GM15510 (cell line): ENCODE results near the gene TFEB.
A peak's percentile ranks its signal among the peaks of the same experiment; 100 is the strongest.

ENCODE experiments used
- POLR2A ChIP-seq: IDR thresholded peaks from 3 replicates; pipeline ENCODE4 v1.6.1; 2011; ENCODE audit warnings: borderline replicate concordance; ENCODE audit not compliant: insufficient read length; ENCODE audit errors: extremely low read depth

TFEB gene

DNA sequence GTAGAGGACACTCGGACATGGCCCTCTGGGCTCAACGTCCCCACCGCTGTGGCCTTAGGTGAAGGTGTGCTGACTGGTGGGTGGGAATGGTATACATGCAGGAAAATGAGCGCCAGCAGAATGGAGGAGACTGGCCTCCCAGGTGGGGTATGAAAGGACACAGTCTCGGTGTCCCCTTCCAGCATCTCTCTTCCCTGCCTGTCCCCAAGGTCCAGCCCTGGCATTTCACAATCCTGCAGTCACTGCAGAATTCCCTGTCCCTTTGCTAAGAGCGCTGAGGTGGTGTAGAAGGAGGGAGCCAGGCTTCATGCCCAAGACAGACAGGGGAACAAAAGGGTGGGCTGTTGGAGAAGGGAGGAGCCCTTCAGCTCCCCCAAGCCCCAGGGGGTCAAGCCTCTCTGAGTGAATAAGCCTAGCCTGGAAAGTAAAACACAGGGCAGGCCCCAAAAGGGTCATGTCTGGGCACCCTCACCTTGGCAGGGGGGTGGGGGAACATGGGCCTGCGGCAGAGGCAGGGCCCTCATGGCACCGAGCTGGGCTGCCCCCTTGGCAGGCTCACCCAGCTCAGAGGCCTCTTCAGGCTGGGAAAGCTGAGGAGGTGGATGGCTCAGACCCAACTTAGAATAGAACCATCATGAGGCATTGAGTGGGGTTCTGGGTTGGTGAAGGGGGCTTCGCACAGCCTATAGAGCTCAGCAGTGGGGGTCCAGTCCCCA is 23.9 kb downstream of the TFEB start:
- TF ChIP-seq POLR2A = no peak

DNA sequence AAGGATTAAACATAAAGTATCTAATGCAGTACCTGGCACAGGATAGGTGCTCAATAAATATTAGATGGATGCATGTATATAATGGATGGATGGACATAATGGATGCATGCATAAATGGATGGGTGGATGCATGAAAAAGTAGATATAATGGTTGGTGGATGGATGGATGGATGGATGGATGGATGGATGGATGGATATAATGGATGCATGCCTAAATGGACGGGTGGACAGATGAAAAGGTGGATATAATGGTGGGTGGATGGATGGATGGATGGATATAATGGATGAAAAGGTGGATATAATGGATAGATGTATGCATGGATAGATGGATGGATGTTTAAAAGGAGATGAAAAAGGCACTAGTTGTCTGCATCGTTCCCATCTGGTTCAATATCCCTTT is 26.0 kb downstream of the TFEB start:
- TF ChIP-seq POLR2A = no peak

DNA sequence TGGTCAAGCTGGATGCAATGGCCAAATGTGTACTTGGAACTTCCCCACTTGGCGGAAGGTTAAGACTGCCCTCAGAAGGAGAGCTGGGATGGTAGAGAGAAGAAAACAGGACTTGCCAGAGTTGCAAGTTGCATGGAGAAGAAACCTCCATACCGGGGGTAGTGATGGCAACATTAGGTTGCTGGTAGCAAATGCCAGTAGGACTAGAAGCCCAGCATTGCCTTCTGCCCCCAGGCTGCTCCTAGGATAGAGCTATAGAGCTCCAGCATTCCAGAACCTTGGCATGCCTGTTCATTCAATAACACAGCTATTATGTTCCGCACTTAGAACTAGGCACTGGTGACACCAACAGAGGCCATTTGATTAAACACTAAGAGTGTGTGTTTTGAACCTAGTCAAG is 26.6 kb downstream of the TFEB start:
- TF ChIP-seq POLR2A = no peak

DNA sequence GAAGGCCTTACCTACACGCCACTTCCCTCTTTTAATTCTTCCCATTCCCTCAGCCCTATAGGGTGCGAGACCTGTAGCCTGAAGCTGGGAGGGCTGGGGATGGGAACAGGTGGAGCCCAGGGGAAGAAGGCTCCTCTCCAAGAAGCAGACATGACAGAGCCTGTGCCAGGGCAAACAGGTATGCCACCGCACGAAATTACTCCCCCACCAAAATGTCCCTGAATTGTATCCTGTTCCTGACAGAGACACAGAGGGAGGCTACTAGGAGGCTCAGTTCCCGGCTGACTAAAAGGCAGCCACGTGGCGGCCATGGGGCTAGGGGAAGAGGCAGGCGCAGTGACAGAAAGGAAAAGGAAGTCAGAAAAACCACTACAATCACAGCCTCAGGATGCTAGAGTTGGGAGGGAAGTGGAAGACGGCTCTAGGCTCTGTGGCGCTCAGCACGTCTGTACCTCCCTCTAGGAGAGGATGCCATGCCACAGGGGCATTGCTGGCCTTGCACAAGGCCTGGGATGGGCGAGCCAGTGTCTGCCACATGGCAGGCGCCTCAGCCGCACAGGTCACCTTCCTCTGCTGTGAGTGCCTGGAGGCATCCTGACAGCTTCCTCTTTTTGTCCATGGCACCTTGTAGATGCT is 27.7 kb downstream of the TFEB start:
- no peak for TF ChIP-seq POLR2A

DNA sequence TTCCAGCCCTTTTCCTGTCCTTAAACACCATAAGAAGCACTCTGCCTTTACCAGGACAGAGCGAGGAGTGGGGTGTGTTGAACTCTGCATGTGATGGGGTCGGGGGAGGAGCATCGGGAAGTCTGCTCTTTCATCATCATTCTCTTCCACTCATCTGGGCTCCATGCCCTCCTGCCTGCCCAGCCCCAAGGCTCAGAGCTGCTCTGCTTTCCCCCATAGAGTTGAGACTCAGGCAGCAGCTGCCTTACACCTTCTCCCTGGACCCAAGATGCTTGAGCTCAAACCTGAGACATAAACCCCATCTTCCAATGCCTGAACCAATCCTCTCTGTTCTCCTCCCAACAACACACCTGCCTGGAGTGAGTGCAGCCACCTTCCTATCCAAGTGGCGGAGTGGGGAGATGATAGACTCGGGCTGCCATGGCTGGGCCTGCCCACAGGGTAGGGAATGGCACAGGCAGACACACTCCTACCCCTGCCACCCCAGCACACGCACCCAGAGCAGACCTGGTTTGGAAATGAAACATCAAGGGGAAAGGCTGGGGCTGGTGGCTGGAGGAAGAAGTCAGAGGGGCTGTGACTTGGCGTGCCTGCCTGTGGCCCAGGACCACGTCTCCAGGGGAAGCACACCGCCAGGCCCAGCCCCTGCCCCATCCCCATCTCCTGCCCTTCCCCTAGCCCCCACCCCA is 28.4 kb downstream of the TFEB start:
- TF ChIP-seq POLR2A = peak; percentile 29

DNA sequence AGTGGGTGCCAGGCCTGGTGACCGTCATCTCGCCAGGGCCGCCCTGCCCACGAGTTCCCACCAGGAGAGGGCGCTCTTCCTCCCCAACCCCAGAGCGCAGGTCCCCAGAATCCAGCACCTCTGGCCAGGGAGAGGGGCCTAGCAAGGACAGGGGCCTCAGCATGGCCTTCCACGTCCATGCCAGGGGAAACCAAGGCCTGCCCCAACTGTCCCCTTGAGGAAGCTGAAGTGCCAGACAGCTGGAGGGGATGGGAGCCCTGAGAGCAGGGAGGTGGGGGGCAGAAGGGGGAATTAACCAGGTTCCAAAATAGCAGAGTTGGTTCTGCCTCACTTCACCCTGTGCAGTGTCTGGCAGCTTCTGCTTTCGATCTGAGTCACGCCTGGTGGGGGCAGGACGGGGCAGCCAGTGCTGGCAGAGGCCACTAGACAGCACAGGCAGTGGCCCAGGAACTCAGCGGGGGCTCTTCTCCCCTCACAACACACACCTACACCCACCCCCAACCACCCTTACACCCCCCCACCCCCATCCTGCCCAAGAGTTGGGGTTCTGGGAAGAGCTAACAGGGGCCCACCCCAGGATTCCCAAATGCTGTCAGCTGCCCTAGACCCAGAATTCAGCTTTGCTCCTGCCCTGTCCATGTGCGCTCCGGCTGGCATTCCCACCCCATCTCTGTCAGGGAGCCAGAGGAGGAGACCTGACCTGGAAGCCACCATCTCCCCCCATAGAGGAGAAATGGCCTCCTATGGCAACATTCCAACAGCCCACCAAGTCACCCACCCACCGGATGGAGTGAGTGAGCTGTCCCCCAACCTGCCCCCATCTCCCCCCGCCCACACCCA is 29.2 kb downstream of the TFEB start:
- peak; percentile 42 for TF ChIP-seq POLR2A

DNA sequence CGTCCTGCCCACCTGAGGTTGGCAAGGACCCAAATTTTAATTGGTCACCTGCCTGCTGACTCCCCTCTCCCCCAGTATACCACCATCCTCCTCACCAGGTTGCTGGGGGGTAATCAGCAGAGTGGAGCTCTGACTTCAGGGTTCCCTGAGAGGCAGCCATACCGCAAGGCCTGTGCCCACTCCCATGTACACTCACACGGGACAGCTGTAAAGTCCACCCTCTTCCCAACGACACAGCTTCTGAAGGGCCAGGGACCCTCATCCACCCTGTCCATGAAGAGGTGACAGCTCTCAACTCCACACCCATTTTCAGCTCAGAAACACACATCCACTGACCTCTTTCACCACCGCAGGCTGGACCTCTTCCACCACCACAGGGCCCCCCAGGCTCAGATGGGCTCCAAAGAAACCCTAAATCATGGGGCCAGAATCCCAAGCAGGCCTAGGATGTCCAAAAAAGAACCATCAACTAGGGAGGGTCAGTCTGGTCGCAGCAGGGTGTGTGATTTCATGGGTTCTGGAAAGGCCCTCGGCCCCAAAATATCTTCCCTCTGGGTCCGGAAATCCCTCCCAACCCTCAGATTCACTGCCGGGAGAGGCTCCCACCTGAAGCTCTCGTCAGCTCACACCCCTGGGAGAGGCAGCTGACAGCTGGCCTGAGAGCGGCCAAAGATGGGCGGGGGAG is 30.0 kb downstream of the TFEB start:
- TF ChIP-seq POLR2A = no peak

DNA sequence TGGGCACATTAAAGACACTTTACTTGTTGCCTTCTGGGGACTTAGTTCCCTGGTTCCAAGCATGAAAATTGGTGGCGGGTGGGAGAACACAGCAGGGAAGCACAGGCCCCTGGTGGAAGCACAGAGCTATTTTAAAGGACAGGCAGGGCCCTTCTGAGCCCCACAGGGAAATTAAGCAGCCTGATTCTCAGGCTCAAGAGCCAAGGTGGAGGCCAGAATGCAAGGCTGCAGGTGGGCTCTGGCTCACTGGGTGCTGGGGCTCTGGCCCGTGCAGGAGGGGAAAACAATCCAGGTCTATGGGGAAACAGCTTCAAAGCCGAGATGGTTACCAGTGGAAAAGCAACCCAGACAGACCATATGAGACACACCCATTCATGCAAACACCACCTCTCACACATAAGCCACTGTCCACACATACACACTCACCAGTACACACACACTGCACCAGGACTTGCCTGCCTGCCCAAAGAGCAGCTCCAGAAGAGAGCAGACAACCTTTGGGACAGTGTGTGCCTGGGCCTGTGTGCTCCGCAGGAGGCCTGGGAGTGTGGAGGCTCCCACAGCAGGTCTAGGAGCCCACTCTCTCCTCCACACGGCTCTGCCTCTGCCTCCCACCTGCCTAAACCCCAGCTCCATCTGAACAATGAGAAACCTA is 30.6 kb downstream of the TFEB start:
- TF ChIP-seq POLR2A = peak; percentile 37

DNA sequence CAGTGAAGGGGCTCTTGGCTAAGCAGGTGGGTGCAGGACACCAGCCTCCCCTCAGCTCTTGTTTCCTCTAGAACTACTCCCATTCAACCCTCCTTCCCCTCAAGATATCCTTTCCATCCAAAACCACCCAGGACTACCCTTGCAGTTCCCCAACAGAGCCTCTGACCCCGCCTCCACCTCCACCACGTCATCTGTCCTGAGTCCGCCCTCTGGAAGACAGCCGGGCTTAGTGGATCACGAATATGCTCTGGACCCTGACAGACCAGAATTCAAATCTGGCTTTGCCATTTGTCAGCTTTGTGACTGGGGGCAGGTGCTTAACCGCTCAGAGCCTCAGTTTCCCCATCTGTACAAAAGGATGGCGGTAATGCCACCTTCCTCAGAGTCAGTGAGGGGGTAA is 31.4 kb downstream of the TFEB start:
- TF ChIP-seq POLR2A = no peak

DNA sequence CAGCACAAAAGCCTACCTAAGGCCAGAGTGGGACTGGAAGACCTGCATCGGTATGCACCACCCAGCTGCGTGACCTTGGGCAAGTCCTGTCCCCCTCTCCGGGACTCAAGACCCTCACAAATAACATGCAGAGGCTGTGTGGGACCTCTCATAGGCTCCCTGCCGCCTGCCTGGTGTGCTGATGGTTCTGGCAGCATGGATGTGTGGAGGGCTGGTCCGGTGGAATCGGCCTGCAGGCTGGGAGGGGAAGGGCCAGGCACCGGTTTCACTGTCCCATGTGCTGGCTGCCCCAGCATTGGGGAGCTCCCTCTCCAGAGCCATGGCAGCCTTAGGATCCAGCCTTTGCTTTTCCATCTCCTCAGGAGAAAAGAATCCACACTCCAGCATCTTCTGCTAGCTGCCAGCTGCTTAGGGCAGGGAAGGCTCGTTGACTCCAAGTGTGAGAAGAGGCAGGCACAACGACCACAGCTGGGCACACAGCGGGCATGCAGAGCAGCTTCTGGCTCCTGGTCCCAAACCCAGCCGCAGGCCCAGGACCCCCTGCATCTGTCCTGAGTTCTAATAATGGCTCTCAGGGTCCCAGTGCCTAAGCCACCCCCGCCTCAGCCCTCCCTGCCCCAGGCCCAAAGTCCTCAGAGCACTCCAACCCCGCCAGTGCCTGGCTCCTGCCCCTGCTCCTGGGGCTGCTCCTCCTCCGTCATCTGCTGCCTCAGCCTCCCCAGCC is 32.5 kb downstream of the TFEB start:
- TF ChIP-seq POLR2A = no peak

DNA sequence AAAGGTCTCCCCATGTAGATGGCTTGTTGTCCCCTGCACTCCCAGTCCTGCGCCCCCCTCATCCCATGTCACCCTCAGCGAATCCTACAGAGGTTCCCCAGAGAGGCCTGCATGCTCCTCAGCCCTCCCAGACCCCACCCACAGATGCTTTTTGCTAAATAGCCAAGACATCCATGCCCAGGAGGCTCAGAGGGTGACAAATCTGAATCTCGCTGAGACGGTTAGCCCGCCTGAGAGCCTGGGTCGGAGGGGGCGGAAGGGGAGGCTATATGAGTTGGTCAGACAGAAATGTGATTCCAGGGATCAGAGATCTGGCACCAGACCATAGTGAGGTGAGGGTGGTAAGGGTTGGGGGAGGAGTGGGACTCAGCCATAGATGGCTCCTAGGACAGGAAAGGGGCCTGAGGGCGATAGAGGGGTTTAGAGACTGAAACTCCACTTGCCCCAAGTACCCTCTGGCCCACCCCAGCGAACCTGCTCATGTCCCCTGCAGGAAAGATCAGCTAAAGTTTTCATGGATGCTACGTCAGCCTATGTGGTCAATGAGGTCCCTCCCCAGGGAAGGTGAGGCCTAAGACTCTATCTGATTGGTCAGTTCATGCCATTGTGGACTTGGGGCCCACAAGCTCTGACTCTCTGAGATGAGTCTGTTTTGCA is 33.2 kb downstream of the TFEB start:
- TF ChIP-seq POLR2A = no peak

DNA sequence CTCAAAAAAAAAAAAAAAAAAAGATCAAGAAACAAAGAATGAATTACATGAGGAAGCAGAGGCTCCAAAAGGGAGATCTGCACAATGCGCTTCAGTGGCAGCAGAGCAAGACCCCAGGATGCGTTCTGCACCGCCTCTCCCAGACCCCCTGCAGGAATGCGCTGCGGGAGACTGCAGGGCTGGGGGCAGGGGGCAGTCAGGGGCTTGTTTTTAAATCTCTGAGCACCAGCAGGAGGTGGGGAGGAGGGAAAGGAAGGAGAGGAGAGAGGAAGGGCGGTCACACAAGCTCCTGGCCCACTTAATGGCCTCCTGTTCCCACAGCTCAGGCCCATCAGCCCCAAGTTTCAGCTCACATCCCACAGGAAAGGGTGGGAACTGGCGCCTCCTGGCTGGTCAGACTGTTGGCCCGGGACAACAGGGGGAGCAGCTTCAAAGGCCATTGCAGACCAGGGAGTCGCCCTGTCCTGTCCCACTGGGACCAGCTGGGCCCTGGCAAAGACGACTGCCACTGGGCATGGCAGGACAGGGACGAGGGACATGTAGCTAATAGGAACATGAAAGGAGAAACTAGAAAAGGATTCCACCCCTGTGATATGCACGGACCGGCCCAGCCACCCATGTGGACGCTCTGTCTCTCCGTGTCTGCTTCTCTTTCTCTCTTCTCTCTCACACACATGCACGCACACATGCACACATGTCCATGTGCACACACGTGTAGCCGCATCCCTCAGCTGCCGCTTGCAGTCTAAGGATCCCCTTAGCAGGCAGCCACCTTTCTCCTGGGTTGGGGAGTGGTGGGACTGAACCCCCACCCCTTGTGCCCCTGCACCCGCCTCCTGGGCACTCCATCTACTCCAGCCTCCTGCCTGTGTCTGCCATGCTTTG is 34.7 kb downstream of the TFEB start:
- no peak for TF ChIP-seq POLR2A
